Stimulated activated CD8-positive, alpha-beta memory T cell treated with anti-CD3 and anti-CD28 coated beads, Interleukin-7, amount 100 ng/mL, for 4 hours (primary cell): ENCODE measurements around the gene MLST8.

Source experiments
- DNase-seq, 2 donors: peaks; one replicate each; pipeline ENCODE4 v3.0.0-alpha.2; 2020; ENCODE audit warnings: low read depth in 2 of 2

MLST8 gene

DNA sequence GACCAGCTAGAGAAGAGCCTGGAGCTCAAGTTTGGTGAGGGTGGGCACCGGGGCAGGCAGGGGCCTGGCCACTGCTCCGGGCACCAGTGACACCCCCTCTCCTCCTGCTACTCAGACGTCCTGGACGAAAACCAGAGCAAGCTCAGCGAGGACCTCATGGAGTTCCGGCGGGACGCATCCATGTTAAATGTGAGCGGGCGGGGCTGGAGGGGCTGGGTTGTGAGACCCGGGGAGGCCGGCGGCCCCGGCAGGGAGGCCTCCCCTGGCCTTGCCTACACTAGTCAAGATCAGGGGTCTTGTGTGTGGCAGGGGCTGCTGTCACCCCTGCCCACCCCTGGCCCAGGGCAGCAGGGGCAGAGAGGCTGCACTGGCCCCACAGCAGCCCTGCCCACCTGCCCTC, 31.9 kb upstream of the MLST8 start:
- DNase-seq, result no peak

DNA sequence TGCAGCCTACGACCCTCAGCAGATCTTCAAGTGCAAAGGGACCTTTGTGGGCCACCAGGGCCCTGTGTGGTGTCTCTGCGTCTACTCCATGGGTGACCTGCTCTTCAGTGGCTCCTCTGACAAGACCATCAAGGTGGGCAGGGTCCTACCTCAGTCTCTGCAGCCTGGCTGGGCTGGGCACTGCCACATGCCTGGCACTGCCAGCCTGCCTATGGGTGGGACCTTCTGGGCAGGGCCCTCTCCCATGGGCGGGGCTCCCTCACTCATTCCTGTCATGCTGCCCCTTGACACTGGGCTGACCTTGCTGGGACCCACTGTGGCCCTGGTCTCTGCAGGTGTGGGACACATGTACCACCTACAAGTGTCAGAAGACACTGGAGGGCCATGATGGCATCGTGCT, 31.3 kb upstream of the MLST8 start:
- no peak for DNase-seq

DNA sequence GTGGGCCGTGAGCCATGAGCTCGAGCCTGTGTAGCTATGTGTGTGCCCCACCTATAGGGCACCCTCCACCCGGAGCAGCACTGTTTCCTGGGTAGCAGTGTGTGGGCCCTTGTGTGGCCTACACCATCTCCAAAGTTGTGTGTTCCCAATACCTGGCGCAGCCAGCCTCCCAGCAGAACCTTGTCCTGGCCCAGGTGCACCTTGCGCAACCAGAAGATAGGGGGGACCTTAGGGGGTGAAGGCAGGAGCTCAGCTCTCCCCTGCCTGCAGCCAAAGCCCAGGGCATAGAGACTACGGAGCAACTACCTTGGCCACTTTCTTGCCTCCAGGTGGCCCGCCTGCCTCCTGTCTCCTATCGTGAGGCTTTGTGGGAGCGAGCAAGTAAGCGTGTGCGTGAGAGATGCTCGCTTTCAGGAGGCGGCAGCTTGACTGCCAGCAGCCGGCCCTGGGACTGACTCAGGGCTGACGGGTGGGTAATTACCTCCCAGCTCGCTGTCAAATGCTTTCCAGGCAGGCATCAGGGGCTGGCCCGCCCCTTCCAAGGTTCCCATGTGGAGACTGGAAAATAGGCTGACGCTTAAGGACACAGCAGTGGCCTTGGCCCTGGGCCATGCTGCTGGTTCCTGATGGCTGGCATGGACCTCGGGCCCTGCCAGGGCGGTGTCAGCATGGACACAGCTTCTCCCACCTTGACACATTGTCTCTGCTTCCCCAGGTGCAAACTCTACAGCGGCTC, 30.7 kb upstream of the MLST8 start:
- no peak for DNase-seq

DNA sequence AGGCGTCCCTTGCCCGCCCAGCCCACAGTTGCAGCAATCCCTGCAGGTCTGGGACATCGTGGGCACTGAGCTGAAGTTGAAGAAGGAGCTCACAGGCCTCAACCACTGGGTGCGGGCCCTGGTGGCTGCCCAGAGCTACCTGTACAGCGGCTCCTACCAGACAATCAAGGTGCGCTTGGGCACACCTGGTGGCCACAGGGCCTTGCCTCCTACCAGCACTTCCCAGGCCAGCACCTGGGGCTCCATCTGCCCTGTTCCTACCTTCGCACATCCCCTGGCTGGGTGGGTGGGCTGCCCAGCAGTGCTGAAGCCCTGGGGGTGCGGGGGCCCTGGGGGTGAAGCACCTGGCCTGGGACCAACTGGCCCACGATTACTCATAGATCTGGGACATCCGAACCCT, 29.8 kb upstream of the MLST8 start:
- no peak for DNase-seq

DNA sequence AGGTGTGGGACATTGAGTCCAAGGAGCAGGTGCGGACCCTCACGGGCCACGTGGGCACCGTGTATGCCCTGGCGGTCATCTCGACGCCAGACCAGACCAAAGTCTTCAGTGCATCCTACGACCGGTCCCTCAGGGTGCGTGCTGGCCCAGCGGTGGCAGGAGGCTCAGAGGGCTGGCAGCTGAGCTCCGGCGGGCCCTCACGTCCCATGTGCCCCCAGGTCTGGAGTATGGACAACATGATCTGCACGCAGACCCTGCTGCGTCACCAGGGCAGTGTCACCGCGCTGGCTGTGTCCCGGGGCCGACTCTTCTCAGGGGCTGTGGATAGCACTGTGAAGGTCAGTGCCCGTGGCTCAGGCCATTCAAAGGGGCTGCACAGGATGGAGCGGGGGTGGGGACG, 29.2 kb upstream of the MLST8 start:
- no peak for DNase-seq

DNA sequence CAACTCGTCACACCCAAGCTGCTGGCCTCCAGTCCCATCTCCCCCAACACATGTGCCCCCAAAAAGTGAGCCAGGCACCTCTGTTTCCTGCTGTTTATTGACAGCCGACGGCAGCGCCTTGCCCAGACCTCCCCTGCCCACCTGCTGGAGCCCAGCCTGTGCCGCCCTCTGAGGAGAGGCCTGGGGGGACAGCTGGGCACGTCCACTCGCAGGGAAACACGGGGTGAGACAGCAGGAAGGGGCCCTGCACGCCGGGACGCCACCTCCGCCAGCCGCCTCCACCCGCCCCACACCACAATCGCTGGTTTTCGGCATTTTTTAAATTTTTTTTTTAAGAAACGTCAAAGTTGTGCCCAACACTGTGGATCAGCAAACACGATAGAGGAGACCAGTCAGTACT, 28.2 kb upstream of the MLST8 start:
- no peak for DNase-seq

DNA sequence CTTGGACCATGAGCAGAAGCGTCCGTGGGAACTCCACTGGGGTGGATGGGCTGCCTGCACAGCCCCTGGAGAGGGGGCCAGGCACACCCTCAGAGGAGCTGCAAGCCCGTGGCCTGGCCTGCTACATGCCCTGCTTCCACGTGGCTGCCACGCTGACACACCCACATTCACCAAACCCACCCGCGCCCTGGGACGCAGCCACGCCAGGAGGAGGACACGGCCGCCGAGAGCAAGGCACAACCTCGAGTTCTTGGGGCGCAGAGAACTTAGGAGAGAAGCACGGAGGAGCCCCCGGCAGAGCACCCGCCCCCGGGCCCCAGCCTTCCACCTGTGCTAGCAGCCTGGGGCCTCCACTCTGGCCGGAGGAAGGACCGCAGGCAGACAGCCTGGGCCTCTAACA, 27.7 kb upstream of the MLST8 start:
- DNase-seq, result no peak

DNA sequence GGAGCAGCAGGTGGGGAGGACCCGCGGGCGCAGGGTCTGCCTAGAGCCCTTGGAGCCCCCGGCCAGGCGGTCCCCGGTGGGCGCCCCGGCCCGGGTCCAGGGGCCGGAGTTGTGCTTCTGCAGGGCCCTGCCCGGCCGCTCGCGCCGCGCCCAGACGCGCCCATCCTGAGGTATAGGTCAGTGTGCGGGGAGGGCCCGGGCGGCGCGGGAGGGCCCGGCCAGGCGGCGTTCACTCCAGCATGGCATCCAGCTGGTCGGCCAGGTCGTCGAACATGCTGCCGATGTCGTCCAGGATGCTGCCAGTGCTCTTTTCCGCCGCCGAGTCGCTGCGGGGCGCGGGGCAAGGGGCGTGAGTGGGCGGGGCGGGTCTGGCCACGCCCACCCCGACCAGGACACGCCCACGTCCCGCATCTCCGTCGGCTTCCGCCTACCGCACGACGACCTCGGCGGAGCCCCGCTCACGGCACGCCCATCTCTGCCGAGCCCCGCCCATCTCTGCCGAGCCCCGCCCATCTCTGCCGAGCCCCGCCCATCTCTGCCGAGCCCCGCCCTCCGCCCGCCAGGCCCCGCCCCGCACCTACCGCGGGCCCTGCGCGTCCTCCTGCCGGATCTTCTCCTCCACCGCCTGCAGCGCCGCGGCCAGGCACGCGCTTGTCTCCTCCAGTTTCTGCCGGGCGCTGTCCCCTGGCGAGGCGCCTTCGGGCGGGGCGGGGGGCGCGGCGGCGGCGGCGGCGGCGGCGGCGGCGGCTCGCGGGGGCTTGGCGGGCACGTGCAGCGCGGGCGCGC, 26.7 kb upstream of the MLST8 start:
- no peak for DNase-seq

DNA sequence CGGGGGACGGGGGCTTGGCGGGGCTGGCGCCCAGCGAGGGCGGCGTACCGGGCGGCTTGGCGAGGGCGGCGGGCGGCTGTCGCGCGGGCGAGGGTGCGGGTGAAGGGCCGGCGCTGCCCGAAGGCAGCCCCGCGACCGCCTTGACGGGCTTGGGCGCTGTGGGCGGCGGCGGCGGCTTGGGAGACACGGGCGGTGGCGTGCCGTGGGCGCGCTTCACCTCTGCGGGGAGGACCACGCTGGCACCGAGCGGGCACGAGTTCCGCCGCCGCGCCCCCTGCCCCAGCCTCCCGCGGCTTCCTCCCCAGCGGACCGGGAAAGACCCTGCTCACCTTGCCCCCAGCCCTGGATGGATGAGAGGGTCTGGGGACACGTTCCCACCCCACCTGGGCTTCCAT, 26.1 kb upstream of the MLST8 start:
- DNase-seq, result no peak

DNA sequence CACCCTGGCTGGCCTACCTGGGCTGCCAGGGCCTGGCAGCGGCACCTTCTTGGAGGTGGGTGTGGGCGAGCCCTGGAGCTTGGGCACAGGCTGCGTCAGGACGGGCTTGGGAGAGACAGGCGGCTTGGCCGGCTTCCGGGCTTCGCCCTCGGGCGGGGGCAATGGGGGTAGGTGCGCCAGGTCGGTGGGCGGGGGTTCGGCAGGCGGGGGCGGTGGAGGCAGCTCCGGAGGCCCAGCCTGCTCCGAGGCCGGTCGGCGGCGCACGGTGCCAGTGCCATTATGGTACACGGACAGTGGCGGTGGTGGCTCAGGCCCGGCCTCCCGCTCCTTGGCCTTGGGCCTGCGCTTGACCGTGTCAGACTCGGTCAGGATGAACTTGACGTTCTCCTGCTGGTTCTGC, 25.7 kb upstream of the MLST8 start:
- DNase-seq, result no peak

DNA sequence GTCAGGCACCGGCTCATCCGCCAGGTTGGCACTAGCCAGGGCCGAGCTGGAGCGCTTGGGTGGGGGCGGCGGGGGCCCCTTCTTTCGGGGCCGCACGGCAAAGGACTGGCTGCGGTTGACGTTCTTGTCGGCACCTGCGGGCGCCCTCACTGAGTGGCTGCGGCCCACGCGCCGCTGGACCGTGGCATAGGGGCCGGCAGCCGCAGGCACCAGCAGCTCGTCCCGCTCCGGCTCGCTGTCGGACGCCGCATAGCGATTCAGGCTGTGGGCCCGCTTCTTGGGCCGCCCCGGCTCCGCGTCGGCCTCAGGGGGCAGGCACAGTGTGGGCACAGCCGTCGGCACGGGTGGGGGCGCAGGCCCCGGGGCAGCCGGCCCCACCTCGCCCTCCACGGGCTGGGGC, 24.8 kb upstream of the MLST8 start:
- no peak for DNase-seq

DNA sequence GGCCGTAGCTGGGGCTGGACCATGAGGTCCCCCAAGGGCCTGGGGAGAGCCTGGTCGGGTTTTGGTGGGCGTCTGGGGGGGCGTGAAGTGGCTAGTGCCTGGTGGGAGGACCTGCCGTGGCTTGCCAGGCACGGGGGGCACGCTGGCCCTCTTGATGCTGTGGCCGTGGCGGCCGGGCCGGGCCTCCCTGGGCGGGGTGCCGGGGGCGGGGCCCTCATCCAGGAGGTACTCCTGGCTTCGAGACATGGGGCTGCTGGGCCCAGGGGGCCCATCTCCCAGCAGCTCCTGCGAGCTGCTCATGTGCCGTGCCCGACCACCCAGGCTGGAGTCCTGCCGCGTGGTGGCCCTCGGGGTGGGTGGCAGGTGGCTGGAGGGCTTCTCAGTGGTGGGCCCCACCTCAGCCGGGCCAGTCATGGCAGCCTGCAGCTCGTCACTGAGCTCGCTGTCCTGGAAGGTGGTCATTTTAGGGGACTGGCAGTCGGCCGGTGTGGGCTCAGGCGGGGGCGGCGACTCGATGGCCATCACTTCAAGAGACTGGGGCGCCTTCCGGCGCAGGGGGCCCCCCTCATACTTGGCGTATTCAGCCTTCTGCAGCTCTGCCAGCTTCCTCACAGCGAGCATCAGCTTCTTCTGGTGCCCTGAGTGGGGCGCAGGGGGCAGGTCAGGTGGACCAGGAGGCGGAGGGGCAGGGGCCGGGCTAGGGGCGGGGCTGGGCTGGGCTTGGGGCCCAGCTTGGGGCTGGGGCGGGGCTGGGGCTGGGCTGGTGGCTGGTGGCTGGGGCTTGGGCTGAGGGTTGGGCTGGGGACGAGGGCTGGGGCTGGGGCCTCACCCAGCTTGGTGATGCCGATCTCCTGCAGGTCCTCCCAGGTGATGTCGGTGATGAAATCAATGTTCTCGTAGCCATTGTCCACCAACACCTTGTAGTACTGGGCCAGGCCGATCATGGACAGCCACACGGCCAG, 24.0 kb upstream of the MLST8 start:
- no peak for DNase-seq

DNA sequence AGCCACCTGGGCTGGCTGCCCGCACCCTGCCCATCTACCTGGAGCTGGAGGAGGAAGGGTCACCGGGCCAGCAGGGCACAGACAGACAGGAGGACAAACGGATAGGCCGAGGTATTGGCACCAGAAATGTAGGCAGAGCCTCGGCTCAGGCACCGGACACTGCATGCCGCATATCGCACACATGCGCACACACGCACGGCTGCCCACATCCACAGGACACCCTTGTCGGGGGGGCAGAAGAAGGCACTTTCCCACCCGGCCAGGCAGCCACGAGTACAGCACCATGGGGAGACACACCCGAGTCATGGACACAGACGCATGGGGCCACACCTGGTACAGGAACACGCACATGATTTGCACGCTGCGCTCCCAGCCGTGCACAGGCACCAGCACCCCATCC, 23.3 kb upstream of the MLST8 start:
- DNase-seq, result no peak

DNA sequence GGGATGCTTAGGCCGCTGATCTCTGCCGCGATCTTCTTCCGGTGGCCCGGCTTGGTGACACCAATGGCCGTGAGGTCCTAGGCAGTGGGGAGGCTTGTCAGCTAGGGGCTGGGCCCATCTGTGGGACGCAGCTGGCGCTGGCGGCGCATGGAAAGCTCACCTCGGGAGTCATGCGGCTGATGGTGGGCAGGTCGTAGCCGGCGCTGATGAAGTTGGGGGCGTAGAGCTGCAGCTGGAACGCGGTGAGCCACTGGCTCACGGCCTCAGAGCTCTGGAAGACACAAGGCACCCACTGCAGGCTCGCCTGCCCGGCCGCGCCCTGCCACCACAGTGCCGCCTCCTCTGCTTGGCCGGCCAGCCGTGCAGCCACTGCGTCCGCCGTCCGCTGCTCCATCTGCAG, 21.6 kb upstream of the MLST8 start:
- DNase-seq, result no peak

DNA sequence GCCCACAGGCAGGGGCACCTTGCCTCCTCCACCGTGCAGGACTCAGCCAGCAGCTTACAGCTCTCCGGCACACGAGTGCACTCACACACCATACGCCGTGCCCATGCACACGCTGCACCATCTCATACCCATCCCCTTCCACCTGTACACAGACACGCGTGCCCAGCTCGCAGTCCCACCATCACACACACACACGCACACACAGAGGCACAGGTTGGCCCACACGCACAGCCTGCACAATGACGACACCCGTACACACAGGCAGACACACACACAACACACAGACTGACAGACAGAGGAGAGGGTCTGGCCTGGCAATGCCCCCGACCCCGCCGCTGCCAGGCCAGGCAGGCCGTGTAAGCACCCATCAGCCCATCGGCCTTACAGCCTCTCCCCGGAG, 20.9 kb upstream of the MLST8 start:
- no peak for DNase-seq

DNA sequence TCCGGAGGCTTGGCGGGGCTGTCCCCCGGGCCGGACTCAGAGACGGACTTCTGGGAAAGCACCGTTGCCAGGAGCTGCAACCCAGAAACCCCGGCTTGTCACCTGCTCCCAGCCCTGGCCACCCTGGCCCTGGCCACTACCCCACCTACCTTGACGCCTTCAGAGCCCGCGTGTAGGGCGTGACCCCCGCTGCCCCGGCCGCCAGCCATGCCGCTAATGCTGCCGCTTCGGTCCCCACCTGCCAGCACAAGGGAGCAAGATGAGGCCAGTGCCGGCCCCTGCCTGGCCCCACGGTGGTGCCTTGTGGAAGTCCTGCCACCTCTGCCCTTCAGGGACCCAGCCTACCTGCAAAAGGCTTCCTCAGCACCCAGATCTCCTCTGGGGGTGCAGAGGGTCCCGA, 20.3 kb upstream of the MLST8 start:
- DNase-seq, result no peak

DNA sequence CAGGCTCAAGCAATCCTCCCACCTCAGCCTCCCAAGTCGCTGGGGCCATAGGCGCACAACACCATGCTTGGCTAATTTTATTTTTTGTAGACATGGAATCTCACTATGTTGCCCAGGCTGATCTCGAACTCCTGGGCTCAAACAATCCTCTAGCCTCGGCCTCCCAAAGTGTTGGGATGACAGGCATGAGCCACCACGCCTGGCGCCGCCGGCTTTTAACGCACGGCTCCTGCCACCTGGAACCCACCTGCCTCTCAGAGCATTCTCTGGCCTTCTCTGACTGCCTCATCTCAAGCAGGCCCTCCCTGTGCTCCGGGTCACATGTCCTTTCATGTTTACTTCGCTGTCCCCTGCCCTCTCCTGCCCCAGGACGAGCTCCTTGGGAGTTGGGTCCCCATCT, 19.2 kb upstream of the MLST8 start:
- DNase-seq, result no peak

DNA sequence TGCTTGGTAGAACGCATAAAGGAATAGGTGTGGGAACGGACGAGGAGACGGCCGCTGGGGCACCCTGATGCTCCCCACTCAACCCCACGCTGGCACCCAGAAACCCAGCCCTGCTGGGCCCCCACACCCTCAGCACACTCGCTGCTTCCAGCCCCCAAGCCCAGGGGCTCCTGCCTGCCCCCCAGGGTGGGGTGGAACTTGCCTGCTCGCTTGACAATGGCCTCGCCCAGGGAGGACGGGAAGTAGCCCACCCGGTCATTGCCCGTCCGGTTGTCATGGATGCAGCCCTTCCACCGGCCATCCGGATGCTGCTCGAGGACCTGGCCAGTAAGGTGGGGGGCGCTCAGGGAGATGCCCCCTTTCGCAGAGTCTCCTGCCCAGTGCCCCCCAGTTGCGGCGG, 18.7 kb upstream of the MLST8 start:
- no peak for DNase-seq

DNA sequence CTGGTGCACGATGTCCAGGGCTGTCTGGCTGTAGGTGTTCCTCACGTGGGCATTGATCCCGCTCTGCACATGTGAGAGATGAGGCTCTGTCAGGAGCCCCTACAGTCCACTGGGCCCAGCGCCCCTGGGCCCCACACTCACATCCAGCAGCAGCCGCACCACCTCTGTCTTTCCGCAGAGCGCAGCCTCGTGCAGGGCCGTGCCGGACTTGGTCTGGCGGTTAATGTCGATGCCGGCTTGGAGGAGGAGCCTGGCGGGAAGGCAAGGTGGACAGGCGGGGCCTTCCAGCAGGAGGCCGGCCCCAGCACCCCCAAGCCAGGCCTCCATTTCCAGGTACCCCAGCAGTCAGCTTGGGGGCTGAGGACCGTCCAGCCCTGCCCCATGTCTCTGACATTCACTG, 18.0 kb upstream of the MLST8 start:
- DNase-seq, result no peak

DNA sequence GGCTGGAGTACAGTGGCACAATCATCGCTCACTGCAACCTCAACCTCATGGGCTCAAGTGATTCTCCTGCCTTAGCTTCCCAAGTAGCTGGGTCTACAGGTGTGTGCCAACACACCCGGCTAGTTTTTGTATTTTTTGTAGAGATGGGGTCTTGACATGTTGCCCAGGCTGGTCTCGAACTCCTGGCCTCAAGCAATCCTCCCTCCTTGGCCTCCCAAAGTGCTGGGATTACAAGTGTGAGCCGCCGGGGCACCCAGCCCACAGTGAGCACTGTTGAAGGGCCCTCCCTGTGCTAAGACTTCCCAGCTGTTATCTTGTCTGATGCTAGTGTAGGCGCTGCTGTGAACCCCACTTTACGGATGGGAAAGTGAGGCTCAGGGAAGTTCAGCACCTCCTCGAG, 16.9 kb upstream of the MLST8 start:
- DNase-seq, result no peak

DNA sequence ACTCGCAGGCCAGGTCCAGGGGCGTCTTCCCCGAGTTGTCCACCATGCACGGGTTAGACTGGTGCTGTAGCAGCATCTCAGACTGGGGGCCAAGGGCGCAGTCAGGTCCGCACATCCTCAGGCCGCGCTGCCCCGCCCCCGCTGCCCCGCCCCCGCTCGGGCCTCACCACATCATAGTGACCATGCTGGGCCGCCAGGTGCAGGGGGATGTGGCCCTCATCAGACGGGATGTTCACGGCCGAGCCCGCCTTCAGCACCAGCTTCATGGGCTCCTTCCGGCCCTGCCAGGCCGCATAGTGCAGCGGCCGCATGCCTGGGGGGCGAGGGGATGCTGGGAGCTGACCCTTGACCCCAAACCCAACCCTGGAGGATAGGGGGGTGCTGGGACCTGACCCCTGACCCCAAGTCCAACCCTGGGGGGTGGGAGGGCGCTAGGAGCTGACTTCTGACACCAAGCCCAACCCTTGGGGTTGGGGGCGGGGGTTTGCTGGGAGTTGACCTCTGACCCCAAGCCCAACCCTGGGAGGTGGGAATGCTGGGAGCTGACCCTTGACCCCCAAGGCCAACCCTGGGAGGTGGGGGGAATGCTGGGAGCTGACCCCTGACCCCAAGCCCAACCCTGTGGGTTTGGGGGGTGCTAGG, 15.9 kb upstream of the MLST8 start:
- no peak for DNase-seq
